ELR (cell line): ENCODE data around the gene SHB.

Experiments
- DNase-seq: peaks from one replicate; pipeline ENCODE4 v3.0.0-alpha.2; 2015; ENCODE audit warnings: low read depth

Gene SHB

GRCh38 chr9:38088006-38088925 lies 19.2 kb upstream of the SHB start:
- peak; percentile 61 for DNase-seq

- DNase-seq: no peak
Measured at GRCh38 chr9:38086496-38086895, 17.5 kb upstream of the SHB start.

GRCh38 chr9:38085308-38085707 lies 16.3 kb upstream of the SHB start:
- no peak for DNase-seq

- no peak for DNase-seq
Measured at GRCh38 chr9:38084556-38084880, 15.5 kb upstream of the SHB start.

- DNase-seq: peak; percentile 31
Measured at GRCh38 chr9:38083858-38084555, 15.0 kb upstream of the SHB start.

- no peak for DNase-seq
Measured at GRCh38 chr9:38082446-38083287, 13.6 kb upstream of the SHB start.

GRCh38 chr9:38081356-38082108 lies 12.5 kb upstream of the SHB start:
- peak; percentile 19 for DNase-seq

GRCh38 chr9:38079461-38080031 lies 10.5 kb upstream of the SHB start:
- DNase-seq: peak; percentile 76

- no peak for DNase-seq
Measured at GRCh38 chr9:38075272-38075671, 6.2 kb upstream of the SHB start.

- peak; percentile 74 for DNase-seq
Measured at GRCh38 chr9:38074441-38074961, 5.5 kb upstream of the SHB start.

- DNase-seq: peak; percentile 36
Measured at GRCh38 chr9:38073882-38074281, 4.9 kb upstream of the SHB start.

- DNase-seq: no peak
Measured at GRCh38 chr9:38071470-38072134, 2.6 kb upstream of the SHB start.

GRCh38 chr9:38067859-38068681 lies 957 bp downstream of the SHB start:
- DNase-seq: peak; percentile 33

GRCh38 chr9:38066914-38067858 lies 1.8 kb downstream of the SHB start:
- peak; percentile 57 for DNase-seq

- DNase-seq: peak; percentile 40
Measured at GRCh38 chr9:38066197-38066913, 2.7 kb downstream of the SHB start.

- peak; percentile 19 for DNase-seq
Measured at GRCh38 chr9:38065369-38066075, 3.5 kb downstream of the SHB start.

- no peak for DNase-seq
Measured at GRCh38 chr9:38064842-38065368, 4.1 kb downstream of the SHB start.
